GM21529 (cell line): Measurements from ENCODE around the gene EPAS1.

Source experiments
- ATAC-seq: cut with Tn5 transposase; IDR thresholded peaks from one replicate; pipeline ENCODE4 v1.9.1; 2021; ENCODE audit not compliant: unreplicated experiment

Gene EPAS1

DNA sequence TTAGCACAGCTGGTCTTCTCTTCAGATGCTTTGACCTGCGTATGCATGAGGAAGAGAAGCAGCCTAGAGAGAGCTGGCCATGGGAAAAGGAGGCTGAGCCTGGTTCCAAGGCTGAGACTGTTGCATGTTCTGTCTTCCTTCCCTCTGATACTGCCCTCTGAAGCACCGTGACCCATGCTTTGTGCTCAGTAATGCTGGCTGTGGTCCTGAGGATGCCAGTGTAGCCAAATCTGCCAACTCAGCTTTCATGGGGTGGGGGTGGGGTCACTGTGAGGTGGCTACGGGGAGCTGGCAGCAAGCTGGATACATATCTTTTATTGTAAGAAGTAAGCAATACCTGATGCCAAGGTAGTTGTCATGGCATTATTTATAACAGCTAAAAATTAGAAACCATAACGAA, 41.5 kb downstream of the EPAS1 start:
- ATAC-seq = no peak

DNA sequence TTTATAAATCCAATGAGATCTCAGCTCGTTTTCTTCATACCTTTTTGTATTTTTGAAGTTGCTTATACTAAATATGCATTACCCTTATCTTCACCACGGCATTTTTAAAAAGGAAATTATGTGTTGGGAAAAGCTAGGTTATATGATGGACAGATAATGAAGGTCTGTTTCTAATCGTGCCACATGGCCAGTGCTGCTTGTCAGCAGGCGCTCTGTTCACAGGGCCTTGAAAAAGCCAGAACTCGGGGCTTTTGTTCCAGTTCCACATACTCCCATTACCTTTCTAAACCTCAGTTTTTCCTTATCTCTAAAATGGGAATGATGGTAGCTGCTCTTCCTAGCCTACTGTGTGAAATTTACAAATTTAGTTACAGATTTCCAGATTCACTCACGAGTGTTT, 42.0 kb downstream of the EPAS1 start:
- no peak for ATAC-seq

DNA sequence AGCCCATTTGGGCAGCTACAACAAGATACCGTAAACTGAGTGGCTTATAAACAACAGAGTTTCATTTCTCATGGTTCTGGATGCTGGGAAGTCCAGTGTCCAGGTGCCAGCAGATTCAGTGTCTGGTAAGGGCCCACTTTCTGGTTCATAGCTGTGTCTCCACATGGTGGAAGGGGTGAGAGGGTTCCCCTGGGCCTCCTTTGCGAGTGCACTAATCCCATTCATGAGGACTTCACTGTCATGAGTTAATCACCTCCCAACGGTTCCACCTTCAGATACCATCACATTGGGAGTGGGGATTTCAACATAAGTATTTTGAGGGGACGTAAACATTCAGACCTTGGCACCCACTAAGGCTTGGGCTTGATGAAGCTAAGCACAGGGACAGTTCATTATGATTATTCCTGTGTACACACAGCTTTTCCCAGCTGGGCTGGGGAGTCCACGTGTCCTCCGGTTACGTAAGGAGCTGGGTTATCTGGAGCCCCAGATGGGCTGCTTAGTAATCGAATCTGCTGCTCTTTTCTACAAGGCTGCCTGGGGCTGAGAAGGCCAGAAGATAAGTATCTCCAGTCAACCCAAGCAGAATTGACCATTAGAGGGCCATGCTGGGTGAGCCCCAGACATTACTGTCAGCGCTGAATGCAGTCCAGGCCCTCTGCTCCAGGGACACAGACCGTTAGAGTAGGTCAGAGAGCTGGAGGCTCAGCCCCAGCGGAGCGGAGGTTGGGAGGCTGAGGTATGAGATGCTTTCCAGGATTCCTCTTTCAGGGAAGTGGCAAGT, 42.7 kb downstream of the EPAS1 start:
- ATAC-seq = no peak

DNA sequence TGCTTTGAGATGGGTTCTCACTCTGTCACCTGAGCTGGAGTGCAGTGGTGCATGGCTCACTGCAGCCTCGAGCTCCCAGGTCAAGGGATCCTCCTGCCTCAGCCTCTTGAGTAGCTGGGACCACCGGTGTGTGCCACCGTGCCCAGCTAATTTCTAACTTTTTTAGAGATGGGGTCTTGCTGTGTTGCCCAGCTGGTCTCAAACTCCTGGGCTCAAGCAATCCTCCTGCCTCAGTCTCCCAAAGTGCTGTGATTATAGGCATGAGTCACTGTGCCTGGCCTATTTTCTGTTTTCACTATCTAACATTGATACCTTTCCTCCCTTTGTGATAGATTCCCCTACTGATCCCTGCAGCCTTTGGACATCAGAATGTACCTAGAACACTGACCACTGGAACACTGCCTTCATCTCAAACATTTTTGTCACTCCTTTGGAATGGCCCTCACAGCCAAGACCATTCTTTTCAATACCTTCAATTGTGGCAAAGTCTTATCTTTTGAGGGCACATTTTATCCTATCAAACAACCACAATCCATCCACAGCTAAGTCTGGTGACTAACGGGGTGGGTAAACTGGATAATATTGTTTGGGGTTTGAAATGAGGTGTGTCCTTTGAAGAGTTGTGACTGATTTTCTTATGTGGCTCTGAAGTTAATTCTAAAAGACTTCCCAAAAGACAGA, 43.7 kb downstream of the EPAS1 start:
- ATAC-seq = no peak

DNA sequence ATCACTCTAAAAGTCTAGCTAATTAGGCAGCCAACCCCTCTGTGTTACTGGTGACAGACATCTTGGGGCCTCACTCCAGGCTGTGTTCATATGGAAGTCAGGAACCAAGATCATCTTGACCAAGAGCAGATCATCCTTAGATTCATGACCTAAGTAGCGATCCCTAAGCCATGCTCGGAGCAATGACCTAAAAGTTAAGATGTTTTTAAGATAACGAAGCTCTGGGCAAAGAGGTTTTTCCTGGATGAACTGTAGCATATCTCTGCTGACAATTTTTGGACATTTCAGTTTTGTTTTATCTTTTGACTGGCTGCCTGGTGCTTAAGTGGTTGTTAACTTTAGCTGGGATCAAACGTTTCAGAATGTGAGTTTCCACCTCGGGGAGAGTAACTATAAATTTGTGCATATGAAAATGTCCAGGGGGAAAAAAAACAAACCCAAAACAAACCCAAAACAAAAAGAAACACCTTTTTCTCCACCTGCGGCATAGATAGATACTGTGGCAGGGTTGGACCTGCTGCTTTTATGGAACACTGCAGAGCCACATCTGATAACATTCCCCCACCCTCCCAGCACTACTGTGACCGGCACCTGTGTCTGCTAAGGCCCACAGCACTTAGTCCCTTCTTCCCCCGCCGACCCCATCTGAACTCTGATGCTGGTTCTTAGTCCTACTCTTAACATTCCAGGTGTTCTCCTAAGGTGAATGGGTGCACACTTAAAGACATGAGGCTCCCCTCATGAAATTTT, 45.5 kb downstream of the EPAS1 start:
- no peak for ATAC-seq

DNA sequence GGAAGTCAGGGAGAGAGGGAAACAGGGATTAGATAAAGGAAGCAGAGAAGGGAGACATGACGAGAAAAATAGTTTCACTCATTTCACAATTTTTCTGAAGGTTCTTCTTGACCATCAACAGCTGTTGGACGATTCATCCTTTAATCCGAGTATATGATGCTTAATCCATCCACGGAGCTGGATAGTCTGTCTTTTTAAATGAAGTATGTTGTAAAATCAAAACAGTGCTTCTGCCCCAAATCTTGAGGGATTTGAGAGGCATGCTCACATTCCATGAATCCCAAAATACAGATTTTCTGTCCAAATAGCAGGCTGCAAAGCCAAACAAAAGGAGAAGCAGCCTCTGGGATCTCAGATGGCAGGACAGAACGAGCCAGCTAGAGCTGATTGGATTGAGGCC, 47.5 kb downstream of the EPAS1 start:
- ATAC-seq = no peak

DNA sequence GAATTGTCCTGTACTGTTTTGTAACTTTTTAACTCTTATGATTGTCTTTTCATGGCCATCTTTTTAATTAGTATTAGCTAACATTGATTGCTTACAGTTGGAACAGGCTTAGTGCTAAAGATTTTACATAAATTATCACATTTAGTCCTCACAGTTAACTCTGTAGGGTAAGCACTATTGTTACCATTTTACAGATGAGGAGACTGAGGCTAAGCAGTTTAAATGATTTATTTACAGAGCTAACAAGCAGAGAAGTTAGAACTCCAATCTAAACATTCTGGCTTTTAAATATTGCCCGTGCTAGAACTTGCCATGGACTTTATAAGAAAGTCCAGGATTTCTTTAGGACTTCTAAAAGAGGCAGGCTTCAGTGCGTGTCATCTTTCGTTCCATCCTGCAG, 48.6 kb downstream of the EPAS1 start:
- ATAC-seq = no peak

DNA sequence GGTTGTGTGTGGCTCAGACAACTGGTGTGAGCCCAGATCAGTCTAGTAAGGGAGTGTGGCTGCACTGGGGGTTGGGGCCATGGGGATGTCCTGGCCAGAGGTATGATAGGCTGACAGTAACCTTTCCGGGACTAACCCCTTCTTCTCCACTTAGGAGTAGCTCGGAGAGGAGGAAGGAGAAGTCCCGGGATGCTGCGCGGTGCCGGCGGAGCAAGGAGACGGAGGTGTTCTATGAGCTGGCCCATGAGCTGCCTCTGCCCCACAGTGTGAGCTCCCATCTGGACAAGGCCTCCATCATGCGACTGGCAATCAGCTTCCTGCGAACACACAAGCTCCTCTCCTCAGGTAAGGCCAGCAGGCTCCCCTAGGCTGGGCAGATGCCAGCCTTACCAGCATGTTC, 49.5 kb downstream of the EPAS1 start:
- no peak for ATAC-seq

DNA sequence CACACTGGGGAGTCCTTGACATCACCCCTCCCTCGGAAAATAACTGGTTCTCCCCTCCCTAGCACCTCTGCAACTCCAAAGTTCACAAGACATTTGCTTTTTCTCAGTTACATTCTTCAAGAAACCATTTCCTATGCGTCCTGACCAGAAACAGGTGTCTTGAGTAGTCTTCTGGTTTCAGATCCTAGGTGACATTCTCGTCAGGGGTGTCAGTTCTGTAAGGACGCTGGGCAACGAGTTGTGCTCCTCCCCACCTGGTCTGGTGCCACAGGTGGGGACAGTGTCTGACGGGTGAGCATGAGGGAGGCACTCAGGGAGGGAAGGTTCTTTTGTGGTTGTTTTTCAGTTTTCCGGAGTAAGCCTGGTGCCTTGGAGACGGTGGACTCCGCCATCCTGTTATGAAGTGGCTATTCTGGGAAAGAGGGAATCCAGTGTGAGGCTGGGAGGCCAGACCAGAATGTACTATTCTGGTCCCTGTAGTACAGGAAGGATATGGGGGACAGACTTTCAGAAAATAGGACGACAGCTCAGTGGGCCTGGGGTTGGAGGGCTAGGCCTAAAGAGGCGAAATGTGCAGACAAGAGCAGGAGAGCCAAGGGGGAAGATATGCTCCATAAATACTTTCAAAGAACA, 50.6 kb downstream of the EPAS1 start:
- peak; percentile 59 for ATAC-seq

DNA sequence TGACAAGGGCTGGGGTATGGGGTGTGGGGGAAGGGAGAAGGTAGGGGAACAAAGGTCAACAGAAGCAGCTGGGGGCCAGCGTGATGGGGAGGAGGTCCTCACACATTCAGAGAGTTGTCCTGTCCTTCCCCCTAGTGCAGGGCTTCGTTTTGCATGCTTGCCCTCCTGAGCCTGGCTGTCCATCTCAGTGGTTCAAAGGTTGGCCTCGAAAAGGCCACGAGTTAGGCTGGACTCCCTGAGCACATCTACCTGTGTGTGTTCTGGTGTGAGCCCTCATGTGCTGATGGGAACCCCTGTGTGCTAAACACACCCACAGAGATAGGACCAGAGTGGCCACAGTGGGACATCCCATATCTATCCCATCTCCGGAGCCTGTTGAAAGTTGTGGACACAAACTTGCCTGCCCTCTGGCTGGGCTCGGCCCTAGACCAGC, 51.9 kb downstream of the EPAS1 start:
- no peak for ATAC-seq

DNA sequence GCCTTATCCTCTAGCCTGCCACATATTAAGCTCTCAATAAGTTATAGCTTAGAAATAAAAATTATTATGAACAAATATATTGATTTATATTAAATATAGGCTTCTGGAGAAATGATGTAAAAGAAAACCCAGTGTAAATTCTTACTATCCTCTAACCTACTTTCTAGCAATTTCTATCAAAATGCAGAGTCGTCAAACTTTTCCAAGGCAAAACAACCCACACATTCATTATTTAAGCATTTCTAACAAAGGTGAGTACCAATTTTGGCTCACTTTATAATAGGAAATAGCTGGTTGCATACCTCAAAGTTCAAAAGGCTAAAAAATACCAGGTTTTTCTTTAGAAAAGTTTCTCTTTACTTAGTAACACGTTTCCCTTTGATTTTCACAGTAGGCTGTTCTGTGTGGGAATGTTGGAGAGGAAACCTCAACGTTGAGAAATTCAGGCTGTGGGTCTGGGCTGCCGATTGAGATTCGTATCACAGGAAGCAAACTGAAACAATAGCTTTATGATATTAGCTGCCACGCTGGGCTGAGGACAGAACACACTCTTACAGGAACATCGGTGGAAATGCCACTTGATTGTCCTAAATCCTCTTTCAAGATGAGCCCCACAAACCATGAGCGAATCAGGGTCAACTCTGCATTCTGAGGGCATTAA, 53.0 kb downstream of the EPAS1 start:
- ATAC-seq = no peak

DNA sequence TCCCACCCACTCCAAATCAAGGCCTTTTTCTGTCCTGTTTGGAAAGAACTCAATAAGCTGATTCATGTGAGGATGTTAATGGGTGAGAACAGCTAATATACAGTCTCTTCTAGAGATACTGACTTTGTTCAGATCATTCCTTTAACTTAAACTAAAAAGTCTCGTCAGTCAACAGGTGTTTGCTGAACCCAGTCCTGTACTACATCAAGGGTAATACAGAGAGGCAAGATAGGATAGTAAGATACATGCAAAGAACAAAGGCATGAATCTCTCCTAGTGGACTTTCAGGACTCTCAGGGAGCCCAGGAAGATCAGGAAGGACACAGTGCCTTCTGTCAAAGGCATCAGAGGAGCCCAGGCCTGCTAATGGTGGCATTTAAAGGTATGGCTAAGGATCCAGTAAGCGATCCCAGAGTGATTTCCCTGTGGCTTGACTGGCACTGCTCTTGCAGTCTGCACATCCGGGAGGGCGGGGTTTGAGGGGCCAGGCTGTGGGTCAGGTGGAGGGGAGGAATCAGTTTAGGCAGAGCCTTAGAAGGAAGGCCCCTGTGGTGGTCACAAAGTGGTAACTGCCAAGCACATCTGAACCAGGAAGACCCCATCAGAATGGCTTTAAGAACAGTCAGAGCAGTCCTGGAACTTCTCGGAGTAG, 54.0 kb downstream of the EPAS1 start:
- ATAC-seq = no peak

DNA sequence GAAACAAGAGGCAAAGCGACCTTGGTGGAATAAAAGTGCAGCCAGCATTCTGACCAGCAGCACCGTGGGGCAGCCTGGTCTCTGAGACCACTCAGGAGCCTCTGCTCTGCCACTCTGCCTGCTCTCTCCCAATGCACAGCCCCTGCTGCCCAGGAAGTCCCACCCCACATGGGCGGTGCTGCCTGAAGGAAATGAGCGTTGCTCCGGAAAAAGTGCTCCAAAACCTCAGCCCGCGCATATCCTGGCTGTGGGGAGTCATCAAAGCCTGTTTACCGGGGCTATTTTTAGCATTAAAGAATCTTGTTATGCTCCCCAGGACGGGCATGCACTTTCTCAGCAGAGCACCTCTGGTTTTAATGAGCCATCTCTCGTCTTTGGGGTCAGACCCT, 54.5 kb downstream of the EPAS1 start:
- ATAC-seq = no peak

DNA sequence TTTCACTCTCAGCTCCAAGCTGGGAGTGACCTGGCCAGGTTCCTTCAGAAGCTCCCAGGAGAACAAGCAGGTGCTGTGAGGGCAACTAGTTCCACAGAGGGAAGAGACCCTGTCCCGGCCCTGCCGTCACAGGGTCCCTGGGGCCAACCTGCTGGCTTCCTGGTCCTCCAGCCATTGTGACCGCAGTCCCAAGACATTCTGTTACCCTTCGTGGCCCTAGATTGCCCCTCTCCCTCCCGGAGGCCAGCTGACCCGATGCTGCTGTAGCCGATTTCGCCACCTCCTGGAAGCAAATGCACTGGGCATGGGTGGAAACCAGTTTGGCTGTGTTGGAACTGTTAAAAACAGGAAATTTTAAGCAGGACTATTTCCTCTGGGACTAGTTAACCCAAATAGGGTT, 55.4 kb downstream of the EPAS1 start:
- no peak for ATAC-seq

DNA sequence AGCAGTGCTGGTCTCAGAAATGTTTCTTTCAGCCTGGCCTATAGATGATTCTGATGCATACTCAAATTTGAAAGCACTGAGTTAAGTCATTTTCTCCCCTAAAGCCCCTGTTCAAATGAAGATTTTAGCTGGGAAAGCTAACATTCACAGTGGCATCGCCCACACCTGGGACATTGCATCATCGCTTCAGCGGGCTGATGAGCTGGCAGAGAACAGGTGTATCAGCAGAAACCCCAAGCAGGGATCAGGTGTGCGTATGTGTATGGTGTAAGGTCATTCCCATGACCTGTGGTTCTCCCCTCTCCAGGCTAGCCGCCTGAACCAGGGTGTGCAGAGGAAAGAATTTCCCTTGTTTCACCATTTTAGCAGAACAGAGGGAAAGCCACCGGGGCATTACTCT, 56.3 kb downstream of the EPAS1 start:
- no peak for ATAC-seq

DNA sequence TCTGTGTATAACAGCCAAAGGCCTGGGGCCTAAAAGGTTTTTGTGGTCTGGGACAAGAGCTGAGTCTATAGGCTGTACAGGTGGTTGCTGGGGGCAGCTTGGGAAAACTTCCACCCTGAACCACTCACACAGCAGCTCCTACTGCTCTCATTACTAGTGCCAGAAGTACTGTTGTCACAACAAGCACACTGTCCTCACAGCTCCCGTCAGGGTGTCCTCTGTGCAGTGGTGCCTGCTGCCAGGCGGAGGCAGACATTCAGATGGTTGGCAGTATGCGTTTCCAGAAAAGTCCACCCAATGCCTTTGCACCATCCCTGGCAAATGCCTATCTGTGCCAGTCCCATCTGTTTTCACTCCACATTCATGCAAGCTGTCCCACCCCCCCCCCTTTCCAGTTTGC, 58.5 kb downstream of the EPAS1 start:
- ATAC-seq = no peak

DNA sequence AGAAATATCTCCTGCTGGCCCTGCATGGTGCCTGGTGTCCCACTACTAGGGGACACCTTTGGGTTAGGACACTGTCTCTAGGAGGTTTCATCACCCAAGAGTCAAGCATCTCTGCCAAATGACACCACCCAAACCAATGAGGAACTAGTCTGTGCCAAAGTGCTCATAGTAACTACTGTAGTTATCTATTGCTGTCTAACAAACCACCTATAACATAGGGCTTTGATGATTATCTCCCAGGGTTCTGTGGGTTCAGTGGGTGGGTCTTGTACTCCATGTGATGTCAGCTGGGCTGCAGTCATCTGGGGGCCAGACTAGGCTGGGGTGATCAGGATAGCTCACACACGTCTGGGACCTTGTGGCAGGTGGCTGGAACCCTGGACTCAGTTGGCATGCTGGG, 59.8 kb downstream of the EPAS1 start:
- ATAC-seq = no peak

DNA sequence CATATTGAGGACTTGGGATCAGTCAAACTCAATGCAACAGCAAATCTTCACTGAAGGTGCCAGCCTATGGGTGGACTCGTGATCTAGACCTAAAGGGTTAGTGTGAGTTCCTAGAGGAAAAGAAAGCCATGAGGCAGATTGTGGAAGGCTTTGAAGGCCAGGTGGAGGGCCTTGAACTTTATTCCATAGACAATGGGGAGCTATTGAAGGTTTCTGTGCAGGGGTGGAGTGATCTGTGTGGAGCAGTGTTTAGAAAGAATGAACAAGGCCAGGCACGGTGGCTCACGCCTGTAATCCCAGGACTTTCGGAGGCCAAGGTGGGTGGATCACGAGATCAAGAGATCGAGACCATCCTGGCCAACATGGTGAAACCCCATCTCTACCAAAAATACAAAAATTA, 61.5 kb downstream of the EPAS1 start:
- ATAC-seq = no peak

DNA sequence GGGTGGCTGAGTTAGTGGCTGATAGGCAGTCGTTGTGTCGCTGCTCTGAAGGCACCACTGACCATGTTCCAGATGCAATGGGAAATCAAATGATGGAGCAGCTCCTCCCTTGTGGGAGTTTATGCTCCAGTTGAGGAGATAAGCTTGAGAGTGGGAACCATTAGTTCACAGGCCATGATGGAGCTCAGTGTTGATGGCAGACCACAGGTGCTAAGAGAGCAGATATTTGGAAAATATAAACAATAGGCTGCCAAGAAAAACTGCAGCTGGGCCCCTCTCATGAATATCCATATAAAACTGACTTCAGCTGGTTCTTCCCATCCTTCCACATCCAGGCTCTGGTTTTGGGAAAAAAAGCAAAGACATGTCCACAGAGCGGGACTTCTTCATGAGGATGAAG, 63.1 kb downstream of the EPAS1 start:
- ATAC-seq = no peak

DNA sequence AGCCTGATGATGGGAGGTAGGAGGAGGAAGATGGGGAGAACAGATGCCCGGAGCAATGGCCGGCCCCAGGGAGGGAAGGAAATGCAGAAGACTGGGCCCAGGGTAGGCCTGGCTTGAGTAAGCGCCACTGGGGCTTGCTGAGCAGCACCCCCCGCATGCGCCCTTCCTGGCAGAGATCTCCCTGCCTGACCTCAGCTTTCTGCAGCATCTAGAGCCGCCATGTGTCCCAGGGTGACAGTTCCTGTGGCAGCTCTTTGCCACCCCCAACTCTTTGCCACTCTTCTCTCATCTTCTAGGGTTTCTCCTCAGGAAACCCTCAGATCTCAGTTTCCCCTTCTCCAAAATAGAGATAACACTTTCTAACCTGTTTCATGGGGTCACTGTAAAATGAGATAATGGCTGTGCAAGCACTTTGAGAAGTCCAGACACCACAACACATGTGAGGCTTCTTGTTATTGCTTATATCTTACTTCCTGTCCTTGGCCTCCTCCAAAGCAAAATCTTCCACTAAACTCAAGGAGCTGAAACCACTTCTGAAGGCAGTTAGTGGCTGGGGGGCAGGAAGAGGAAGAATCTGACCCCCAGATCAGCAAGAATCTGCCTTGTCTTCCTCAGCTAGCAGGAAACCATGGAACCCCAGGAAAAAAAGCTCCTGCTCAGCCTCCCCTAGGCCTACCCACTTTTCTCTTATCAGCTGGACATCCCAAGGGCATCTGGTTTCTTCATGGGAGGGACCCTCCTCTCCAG, 64.9 kb downstream of the EPAS1 start:
- ATAC-seq = no peak
